ENCODE data around the gene CRYL1. TPM values are rescaled to one million over a fixed set of nuclear protein-coding genes. Genes with fewer than 3 reads are reported as not detected.

The CRYL1 gene
- total and polyA plus RNA-seq, 2 of the 13 experiments (the other 11 are each of a cell fraction or from before 2014, with no cell fraction given) = 57.2 to 115 TPM

DNA sequence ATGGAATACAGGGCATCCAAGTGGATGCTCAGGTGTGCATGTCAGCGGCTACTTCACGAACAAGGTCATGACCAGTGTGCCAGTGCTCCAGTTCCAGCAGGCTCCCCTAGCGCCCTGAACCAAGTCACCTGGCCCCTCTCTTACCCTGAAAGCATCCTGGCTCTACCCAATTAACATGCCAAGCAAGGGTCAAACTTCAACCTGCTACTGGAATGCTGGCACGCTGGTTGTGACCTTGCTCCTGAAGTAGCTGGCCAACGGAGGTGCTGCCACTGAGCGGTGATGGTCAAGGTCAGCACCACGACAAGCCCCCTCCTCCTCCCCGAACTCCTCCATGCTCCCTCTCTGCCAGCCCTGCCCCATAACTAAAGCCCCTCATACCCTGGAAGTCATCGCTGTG is 96.0 kb downstream of the CRYL1 start (continued):
- TF ChIP-seq HNF4A (CRISPR knock-in tag; IDR thresholded peaks at IDR 0.05) (no peak), ATAD3A (CRISPR knock-in tag; IDR thresholded peaks at IDR 0.05) (no peak), WIZ (CRISPR knock-in tag; IDR thresholded peaks at IDR 0.05) (no peak)

DNA sequence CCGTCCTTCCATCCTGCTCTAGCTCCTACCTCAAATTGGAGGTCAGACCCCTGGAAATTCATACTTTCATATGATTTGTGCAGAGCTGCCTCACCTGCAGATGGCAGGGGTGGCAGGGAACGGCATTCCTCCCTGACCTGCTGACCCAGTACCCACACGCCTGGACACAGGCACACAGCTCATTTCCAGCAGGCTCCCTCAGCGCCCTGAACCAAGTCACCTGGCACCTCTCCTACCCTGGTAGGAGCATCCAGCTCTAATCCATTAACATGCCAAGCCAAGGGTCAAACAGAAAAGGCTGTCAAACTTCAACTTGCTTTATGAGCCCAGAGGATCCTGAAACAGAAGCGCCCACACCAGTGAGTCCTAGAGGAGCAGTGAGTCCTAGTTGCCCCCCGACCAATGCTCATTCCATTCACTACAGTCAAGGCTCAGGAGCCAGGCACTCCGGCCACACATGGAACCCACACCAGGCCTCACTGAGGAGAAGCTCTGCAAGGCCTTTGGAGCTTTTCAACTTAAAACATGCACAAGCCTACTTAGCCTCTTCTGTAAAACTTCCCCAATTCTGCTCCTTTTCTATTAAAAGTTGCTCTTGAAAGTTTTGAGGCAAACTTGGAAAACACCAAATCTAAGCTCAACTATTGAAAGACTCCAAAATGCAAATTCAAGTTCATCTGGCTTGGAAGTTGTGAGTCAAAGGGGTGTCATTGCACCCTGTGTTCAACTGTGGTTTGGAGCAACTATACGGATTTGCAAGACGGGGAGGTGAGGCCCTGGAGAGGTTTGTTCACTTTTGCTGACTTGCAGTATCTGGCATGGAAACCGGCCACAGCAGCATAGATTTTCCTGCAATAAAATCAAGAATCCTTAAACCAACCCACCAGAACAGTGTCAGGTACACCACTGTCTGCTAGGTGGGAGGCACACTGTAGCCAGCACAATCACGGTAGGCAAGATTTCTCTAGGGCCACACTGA is 96.7 kb downstream of the CRYL1 start:
- POLR2A ChIA-PET = no interaction called here
- FAIRE-seq (no peak), DNase-seq (ENCODE audit: low spot score) (no peak), ATAC-seq (no peak)
- Histone ChIP-seq H3K4me2 (ENCODE audit: low read depth, low read length) (no peak overlapping the region), H3K27me3 (ENCODE audit: control insufficient read depth in 1 of 2, insufficient read depth in 2 of 2, low read length in 2 of 2) (no peaks in the 10 kb centered on the region), H3K9me3 (ENCODE audit: low read length) (no peaks in the 10 kb centered on the region), H3K9ac (ENCODE audit: insufficient read depth, low read depth, low read length) (no peak overlapping the region), H2AFZ (ENCODE audit: low read length) (no peak overlapping the region), H3K27ac (ENCODE audit: extremely low read length, insufficient read depth, low read length) (no peak overlapping the region), H3K4me3 (replicated peaks in 1 of 3; ENCODE audit: insufficient read depth in 1 of 3, low read depth in 2 of 3, low read length in 3 of 3) (no peak overlapping the region), H3K4me1 (ENCODE audit: insufficient read depth, low read length) (no peaks in the 10 kb centered on the region), H3K36me3 (replicated peaks in 1 of 2; ENCODE audit: control insufficient read depth in 1 of 2, insufficient read depth in 2 of 2, low read length in 2 of 2) (peaks cover 3 to 25% of the 10 kb centered on the region in 2 experiments; a peak in 3 of 5 replicates), H4K20me1 (ENCODE audit: insufficient read depth, low read length) (no peaks in the 10 kb centered on the region), H3K79me2 (ENCODE audit: insufficient read depth, low read length) (no peaks in the 10 kb centered on the region)
- in situ Hi-C loops (cut with HindIII; ENCODE audit: extremely low pct_ligation_motif_present, low pct_unique_long_range_greater_than_20kb) = no loop called here
- 94% methylated on average over 6 of the region's 11 CpGs for WGBS (ENCODE audit: low lambda C conversion rate)
- TF ChIP-seq, protein P1, sequence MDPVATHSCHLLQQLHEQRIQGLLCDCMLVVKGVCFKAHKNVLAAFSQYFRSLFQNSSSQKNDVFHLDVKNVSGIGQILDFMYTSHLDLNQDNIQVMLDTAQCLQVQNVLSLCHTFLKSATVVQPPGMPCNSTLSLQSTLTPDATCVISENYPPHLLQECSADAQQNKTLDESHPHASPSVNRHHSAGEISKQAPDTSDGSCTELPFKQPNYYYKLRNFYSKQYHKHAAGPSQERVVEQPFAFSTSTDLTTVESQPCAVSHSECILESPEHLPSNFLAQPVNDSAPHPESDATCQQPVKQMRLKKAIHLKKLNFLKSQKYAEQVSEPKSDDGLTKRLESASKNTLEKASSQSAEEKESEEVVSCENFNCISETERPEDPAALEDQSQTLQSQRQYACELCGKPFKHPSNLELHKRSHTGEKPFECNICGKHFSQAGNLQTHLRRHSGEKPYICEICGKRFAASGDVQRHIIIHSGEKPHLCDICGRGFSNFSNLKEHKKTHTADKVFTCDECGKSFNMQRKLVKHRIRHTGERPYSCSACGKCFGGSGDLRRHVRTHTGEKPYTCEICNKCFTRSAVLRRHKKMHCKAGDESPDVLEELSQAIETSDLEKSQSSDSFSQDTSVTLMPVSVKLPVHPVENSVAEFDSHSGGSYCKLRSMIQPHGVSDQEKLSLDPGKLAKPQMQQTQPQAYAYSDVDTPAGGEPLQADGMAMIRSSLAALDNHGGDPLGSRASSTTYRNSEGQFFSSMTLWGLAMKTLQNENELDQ (CRISPR knock-in tag; IDR thresholded peaks at IDR 0.05; ENCODE audit: borderline replicate concordance) = no peak
- peak; percentile 77 to 84 for TF ChIP-seq MAFK (conservative IDR thresholded peaks at IDR 0.05 in 1 of 2, IDR thresholded peaks at IDR 0.05 in 1 of 2; ENCODE audit: low read length in 2 of 2)
- no peak for TF ChIP-seq ZNF207 (IDR thresholded peaks at IDR 0.05; ENCODE audit: borderline replicate concordance)
- TF ChIP-seq, protein P2, sequence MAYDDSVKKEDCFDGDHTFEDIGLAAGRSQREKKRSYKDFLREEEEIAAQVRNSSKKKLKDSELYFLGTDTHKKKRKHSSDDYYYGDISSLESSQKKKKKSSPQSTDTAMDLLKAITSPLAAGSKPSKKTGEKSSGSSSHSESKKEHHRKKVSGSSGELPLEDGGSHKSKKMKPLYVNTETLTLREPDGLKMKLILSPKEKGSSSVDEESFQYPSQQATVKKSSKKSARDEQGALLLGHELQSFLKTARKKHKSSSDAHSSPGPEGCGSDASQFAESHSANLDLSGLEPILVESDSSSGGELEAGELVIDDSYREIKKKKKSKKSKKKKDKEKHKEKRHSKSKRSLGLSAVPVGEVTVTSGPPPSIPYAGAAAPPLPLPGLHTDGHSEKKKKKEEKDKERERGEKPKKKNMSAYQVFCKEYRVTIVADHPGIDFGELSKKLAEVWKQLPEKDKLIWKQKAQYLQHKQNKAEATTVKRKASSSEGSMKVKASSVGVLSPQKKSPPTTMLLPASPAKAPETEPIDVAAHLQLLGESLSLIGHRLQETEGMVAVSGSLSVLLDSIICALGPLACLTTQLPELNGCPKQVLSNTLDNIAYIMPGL (CRISPR knock-in tag; IDR thresholded peaks at IDR 0.05; ENCODE audit: borderline replicate concordance in 1 of 2, low read depth in 1 of 2) = no peak
- no peak for TF ChIP-seq SIX1 (CRISPR knock-in tag; IDR thresholded peaks at IDR 0.05; ENCODE audit: borderline replicate concordance)
- TF ChIP-seq MAFF (IDR thresholded peaks at IDR 0.05; ENCODE audit: low read depth, low read length) = peak; percentile 73
- no TSS peak for BruUV-seq (replicated peaks)
- intact Hi-C loops (cut with micrococcal nuclease; ENCODE audit: unreplicated experiment) = no loop called here
- CTCF ChIA-PET (ENCODE audit: low intra/inter-chr PET ratio, low total read pairs) = no interaction called here

Data from HepG2 (cell line).